ENCODE data around the gene UBTD2.
"Not testable (repeated sequence)": the region's sequence is repeated elsewhere in the genome, so short reads cannot be mapped to it uniquely, and the experiment has no call there.

Gene UBTD2

DNA sequence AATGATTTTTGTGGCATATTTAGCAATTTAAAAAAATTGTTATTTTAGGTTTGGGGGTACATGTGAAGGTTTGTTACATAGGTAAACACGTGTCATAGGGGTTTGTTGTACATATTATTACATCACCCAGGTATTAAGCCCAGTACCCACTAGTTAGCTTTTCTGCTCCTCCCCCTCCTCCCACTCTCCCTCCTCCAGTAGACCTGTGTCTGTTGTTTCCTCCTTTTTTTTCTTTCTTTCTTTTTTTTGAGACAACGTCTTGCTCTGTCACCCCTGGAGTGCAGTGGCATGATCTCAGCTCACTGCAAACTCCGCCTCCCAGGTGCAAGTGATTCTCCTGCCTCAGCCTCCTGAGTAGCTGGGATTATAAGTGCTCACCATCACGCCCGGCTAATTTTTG, 8.3 kb upstream of the UBTD2 start:
- not testable (repeated sequence) for FAIRE-seq

DNA sequence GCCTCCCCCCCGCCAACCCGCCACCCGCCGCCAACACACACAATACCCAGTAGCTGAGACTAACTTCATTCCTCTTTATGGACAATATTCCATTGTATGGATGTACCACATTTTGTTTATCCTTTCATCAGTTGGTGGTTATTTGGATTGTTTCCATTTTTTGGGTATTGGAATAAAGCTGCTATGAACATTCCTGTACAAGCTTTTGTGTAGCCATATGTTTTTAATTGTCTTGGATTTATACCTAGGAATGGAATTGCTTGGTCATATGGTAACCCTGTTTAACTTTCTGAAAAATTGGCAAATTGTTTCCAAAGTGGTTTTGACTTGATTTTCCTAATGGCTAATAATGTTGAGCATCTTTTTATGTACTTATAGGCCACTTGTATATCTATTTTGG, 4.9 kb upstream of the UBTD2 start:
- no peak for FAIRE-seq

DNA sequence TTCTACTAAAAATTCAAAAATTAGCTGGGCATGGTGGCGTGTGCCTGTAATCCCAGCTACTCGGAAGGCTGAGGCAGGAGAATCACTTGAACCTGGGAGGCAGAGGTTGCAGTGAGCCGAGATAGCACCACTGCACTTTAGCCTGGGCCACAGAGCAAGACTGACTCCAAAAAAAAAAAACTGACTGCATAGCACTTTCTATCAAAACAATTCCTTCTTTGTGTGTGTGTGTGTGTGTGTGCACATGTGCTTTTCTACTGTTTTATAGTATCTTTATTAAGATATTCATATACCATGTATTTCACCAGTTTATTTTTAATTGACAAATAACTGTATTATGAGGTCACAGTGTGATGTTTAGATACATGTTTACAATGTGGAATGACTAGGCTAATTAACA, 3.6 kb upstream of the UBTD2 start:
- not testable (repeated sequence) for FAIRE-seq

DNA sequence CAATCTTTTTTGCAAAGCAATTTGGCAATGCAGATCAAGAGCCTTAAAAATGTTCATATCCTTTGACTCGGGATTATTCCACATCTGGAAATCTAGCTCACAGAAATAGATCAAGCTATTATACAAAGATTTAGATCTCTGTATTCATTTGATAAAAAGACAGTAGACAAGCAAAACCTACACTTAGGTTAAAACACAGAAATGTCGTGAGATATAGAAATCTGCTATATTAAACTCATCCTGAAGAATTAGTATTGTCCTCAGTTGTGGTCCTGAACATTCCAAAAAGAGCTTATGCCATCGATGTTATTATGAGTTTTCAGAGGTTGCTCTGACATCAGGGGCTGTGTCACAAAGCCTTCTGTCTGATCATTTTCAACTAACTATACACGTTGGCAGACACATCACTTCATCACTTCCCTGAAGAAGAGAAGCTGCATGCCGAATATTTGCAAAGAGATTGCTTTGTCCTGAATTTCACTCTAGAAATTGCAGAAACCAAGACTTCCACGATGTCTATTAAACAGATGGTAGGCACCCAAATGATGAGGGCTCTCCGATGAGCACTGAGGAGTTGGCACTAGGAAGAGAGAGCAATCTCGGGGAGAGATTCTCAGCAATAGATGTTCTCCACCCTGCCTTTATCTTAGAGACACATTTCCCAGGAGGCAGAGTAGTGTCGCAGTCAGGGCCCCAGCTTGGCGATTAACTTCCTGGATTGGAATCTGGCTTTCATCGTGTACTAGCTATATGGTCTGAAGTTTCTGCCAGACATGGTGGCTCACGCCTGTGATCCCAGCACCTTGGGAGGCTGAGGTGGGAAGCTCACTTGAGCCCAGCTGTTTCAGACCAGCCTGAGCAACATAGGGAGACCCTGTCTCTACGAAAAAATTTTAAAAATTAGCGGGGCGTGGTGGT, 1.9 kb upstream of the UBTD2 start:
- no peak for FAIRE-seq

DNA sequence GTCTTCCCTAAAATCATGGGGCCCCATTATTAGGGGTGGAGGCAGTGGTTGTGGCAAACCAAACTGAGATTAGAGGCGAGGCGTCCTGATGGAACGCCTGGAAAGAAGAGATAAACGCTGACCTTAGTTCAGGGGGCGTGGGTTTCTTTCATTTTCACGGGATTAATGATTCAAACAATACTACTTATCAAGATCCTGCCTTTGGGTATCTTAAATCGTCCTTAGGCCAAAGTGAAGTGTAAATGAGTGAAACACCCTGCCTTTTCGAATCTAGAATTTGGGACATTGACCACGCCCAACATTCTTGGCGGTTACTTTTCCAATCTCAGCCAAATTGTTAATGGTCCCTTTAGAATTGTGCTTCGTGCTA, 1.0 kb upstream of the UBTD2 start:
- FAIRE-seq, result no peak

DNA sequence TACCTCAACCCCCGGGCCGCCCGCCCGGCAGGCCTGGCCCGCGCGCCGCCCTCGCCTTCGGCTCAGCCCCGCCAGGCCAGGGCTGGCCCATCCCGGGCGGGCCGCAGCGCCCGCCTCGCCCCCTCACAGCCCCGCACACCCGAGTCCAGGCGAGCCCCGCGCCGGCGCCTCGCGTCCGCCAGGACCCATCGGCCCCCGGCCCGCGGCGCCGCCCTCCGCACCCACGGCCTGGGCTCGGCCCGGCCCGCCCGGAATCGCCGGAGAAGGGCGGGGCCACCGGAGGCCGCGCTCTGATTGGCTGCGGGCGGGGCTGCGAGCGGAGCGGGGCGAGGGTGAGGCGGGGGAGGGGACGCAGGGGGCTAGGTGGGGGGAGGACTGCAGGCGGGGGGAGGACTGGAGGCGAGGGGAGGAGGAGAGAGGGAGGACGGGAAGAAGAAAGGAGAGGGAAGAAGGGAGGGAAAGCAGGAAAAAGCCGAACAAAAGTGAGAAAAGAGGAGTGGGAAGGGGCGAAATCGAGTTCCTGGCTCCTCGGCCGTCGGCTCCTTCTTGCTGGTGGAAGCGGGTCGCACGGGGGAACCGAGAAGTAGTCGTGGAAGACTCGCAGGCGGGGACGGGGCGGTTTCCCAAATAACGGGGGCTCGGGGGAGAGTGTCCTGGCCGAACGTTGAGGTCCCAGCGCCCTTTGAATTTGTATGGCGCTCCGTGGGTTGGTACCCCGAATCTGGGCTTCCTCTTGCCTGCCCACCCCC, 472 bp upstream of the UBTD2 start:
- FAIRE-seq, result no peak

DNA sequence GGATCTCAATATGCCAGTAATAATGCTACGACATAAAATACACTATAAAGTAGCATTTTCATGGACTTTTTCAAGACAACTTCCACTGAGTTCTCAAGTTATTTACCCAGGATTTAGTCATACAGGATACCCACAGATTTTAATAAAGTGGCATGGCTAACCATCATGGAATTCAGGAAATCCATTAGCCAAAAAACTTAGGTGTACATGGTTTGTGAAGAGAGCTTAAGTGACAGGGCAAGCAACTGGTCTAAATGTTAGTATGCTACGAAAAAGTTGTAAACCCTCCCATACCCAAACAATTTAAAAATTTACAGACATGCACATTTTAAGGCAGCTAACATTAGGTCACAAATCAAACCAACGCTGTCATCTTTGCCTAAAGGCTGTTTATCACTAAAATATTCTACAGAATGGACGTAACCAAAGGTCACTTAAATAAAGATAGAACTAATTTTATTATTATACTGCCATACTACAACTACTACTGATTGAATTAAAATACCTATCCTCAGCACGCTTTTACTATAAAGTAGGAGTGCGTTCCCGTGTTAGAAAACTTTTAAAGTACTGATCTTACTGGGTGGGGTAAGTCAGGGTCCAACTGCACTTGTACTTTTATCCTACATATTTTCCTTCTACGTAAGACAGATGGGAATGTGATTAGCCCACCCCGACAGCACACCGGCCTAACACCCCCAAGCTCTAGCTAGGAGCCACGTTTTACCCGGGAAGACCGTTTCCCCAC, 1.1 kb downstream of the UBTD2 start:
- no peak for FAIRE-seq

DNA sequence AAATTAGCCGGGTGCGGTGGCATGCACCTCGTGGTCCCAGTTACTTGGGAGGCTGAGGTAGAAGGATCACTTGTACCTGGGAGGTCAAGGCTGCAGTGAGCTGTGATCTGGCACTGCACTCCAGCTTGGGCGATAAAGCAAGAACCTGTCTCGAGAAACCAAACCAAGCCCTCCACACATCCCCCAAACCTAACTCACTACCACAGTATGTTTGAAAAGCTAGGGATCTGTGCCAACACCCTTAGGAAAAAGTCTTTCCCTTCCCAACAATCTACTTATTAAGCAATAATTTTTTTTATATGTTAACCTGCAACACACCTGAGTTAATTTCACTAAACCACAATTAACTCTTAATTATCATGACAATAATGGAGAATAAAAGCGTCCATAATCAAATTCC, 2.2 kb downstream of the UBTD2 start:
- no peak for FAIRE-seq

DNA sequence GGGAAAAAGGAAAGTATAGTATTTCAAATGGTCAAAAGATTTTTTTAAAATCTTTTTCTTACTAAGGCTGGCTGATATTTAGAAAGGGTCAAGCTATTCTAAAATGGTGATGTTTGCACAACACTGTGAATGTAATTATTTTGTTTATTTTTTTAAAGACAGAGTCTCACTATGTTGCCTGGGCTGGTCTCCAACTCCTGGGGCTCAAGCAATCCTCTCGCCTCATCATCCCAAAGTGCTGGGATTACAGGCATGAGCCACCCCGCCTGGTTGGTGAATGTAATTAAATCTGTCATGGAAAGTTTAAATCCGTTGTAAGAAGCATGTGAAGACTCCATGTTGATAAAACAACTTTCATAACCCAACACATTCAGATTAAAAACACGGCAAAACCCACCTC, 2.6 kb downstream of the UBTD2 start:
- no peak for FAIRE-seq

DNA sequence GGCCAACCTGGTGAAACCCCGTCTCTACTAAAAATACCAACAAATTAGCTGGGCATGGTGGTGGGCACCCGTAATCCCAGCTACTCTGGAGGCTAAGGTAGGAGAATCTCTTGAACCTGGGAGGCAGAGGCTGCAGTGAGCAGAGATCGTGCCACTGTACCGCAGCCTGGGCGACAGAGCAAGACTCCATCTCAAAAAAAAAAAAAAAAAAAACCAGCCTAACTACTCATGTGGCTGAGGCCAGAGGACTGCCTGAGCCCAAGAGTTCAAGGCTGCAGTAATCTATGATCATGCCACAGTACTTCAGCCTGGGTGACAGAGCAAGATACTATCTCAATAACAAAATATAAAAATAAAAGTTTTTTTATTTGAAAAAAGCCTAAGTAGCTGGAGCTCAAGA, 3.2 kb downstream of the UBTD2 start:
- no peak for FAIRE-seq

DNA sequence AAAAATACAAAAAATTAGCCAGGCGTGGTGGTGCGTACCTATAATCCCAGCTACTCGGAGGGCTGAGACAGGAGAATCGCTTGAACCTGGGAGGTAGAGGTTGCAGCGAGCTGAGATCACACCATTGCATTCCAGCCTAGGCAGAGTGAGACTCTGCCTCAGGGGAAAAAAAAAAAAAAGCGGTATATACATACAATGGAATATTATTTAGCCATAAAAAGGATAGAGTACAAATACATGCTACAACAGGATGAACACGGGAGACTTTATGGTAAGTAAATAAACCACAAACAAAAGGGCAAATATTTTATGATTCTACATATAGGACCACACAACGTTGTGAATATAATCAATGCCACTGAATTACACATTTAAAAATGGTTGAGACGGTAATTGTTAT, 5.2 kb downstream of the UBTD2 start:
- no peak for FAIRE-seq

DNA sequence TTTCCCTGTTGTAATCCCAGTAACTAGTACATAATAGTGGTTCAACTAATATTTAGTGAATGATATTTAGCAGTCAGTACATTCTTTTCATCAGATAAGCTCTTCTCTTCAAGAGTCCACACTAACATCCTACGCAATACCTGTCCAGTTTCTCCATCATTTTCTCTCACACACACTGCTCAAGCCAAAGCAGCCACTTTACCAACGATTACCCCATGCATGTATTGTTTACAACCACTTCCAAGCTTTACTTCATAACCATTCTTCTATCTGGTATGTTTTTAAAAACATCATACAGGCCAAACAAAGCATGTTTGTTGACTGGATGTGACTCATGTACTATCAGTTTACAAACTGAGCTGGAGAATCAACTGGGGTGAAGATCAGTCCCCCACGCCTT, 7.3 kb downstream of the UBTD2 start:
- no peak for FAIRE-seq

DNA sequence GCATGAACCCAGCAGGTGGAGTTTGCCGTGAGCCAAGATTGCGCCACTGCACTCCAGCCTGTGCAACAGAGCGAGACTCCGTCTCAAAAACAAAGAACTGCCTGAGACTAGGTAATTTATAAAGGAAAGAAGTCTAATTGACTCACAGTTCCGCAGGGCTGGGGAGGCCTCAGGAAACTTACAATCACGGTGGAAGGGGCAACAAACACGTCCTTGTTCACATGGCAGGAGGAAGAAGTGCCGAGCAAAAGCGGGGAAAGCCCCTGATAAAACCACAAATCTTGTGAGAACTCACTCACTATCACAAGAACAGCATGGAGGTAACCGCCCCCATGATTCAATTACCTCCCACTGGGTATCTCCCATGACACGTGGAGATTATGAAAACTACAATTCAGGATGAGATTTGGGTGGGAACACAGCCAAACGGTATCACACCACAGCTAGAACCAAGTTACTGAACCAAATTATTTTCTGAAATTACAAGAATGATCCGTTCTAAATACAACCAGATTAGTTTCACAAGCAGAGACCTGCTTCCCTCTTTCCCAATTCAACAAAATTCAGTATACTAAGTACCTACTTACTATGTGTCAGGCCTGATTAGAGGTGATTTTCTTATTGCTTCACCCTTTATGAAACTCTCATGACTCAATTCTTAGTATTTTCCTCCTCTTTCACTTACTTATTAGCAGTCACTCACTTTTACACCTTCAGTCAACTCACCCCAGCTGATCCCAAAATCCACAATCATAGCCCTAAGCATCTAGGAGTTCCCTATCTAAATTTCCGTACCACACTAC, 8.4 kb downstream of the UBTD2 start:
- no peak for FAIRE-seq

DNA sequence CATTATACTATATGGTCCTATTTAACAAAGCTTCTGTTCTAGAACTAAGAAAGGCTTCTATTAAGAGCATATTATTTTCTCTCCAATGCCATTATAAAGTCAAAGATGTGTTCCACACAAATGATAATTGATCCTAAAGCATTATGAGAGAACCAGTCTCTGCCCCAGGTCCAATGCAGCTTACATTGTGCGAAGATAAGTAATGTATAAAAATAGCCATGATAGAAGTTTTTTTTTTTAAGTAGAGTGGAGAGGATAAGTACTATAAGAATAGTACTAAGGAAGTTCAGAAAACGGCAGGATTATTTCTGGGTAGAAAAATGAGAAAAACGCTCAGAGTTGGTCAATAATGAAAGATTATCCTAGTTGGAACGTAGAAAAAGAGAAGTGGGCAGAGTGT, 15.6 kb downstream of the UBTD2 start:
- FAIRE-seq, result no peak

DNA sequence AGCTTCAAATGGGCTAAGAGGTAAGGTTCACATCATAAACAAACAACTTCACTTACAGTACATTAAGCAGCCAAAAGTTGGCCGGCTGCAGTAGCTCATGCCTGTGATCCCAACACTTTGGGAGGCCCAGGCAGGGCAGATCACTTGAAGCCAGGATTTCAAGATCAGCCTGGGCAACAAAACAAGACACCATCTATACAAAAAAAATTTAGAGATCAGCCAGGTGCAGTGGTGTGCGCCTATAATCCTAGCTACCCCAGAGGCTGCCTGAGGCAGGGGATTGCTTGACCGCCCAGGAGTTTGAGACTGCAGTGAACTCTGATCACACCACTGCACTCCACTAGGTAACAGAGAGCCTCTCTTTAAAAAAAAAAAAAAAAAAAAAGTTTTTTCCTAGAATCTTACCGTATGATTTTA, 16.9 kb downstream of the UBTD2 start:
- no peak for FAIRE-seq

DNA sequence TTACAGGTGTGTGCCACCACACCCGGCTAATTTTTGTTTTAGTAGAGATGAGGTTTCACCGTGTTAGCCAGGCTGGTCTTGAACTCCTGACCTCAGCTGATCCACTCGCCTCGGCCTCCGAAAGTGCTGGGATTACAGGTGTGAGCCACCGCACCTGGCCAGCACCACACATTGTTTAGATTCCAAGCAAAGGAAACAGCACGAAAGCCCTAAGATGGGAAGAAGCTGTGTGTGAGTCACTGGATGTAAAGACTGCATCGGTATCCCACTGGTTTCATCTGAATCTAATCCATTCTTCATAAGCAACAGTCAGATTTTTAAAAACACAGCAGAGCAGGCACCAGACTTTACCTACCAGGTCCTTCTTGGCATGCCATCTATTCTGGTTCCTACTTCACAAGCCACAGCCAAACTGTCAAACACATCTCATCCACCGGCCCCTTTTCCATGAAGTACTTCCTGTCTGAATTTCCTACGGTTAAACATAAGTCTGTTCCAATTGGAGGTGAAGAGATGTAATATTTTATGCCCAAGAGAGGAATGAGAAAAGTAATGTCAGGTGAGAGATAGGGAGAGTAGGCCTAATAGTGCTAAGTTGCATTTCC, 17.4 kb downstream of the UBTD2 start:
- no peak for FAIRE-seq

DNA sequence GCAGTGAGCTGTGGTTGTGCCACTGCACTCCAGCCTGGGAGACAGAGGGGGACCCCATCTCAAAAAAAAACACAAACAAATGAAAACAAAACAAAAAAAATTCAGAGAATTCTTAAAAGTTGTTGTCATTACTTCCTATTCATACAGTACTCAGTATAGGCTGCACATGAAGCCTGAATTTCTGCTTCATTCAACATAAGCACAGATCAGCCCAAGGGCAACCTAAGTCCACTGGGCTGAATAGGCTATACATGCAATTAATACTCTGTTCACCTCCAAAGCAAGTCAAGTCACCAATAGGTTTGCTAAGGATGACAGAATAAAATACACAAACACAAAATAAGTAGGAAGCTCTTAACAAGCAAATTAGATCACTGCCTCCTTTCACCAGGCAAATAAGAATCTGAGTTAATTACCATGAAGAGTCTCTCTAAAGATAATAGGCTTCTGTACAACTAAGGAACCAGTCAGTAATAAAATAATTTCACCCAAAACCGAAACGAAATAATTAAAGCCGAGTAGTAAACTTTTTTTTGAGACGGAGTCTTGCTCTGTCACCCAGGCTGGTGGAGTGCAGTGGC, 18.7 kb downstream of the UBTD2 start:
- no peak for FAIRE-seq

DNA sequence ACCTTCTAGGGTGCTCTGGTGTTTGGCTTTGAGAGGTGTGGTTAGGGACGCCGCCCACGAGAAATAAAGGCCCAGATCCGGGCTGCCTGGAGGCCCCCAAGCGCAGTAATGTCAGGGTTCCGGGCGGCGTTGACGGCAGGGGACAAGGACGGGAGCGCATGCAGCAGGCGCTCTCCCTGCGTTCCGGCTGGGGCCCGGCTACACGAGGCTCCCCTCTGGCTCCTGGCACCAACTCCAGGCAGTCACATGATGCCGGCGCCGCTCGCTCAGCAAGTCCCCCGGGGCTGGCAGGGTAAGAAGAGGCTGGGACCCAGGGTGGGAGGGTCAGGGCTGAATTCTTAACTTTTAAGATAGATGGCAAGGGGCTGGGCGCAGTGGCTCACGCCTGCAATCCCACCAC, 28.1 kb downstream of the UBTD2 start:
- FAIRE-seq, result no peak

DNA sequence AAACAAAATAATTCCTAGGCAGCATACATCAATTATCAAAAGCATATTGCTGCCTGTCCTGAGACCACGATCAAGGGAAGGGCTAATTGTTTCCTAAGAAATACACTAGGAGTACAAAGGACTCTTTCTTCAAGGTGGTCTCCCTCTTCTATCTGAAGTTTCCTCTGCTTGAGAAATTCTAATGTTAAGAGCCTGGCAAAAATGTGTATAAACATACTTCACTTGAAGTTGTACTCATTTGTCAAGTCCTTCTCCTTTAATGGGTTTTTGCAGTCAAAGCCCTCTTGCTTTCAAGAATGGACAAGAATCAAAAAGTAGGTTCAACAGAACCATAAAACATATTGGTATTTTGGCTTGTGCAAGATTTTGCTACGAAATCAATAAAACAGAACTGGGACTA, 31.1 kb downstream of the UBTD2 start:
- no peak for FAIRE-seq

DNA sequence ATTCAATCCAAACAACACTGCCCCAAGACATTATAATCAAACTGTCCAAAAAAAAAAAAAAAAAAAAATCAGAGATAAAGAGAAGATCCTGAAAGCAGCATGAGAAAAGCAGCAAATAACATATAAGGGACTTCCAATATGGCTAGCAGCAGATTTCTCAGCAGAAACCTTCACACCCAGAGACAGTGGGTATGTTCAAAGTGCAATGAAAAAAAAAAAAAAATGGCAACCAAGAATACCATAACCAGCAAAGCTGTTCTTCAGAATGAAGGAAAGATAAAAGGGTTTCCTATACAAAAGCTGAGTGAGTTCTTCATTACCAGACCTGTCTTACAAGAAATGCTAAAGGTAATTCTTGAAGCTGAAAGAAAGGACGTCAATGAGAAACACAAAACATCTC, 32.1 kb downstream of the UBTD2 start:
- FAIRE-seq, result no peak

DNA sequence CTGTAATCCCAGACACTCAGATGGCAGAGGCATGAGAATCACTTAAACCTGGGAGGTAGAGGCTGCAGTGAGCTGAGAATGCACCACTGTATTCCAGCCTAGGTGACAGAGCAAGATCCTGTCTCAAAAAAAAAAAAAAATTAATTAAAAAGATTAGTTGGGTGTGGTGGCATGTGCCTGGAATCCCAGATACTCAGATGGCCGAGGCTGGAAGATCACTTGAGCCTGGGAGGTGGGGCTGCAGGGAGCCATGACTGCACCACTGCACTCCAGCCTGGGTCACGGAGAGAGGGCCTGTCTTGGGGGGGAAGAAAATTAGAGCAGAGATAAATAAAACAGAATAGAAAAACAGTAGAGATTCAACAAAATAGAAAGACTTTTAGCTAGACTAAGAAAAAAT, 34.9 kb downstream of the UBTD2 start:
- no peak for FAIRE-seq

DNA sequence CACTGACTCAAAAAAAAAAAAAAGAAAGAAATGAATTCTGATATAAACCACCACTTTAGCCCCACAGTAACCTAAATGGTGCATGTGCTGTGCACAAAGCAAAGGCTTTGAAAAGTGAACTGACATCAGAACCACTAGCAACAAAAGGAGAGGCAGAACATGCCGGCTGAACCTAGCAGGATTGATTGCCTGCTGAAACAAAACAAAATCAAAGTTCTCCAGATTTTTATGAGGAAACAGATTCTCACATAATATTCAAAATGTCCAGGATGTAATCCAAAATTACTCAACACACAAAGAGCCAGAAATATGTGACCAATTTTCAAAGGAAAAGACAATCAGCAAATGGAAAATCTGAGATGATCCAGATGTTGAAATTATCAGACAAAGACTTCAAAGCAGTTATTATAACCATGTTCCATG, 37.9 kb downstream of the UBTD2 start:
- no peak for FAIRE-seq
